ENCODE measurements around the gene NRN1L.

NRN1L gene

GRCh38 chr16:67930678-67931211 lies 46.1 kb downstream of the NRN1L start:
- no peak overlapping the region for H3K27ac ChIP-seq (replicated peaks; ENCODE audit: low read length)

GRCh38 chr16:67931712-67932461 lies 47.2 kb downstream of the NRN1L start, which contains the start of gene CTRL:
Gene CTRL, minus strand, starts transcription at chr16:67931862. Its CDS starts 10 bp downstream, at chr16:67931852.
- no peak within 1 kb of the TSS for H3K18ac ChIP-seq (ENCODE audit: low read length)
- H3K4me2 ChIP-seq (ENCODE audit: insufficient read depth, low read length, poor library complexity, severe bottlenecking) = no peak within 1 kb of the TSS
- peaks cover 15 to 56% of the 10 kb centered on the region in 2 donors for H3K36me3 ChIP-seq (replicated peaks in 1 of 2; ENCODE audit: control insufficient read depth in 2 of 2, insufficient read depth in 2 of 2, low read length in 2 of 2)
- no peak within 1 kb of the TSS for H4K8ac ChIP-seq (ENCODE audit: low read depth, low read length)
- peaks cover 0 to 2% of the 10 kb centered on the region in 2 donors for H3K9me3 ChIP-seq (replicated peaks in 1 of 2; ENCODE audit: control insufficient read depth in 2 of 2, insufficient read depth in 1 of 2, low read depth in 1 of 2, low read length in 2 of 2)
- peak within 1 kb of the TSS in 1 of 2 donors; percentile 61 for H3K4me3 ChIP-seq (ENCODE audit: low read length in 2 of 2)
- no peaks in the 10 kb centered on the region for H3K79me1 ChIP-seq (ENCODE audit: low read depth, low read length)
- H4K91ac ChIP-seq (ENCODE audit: low read depth, low read length, poor library complexity) = no peak within 1 kb of the TSS
- H2BK5ac ChIP-seq (ENCODE audit: low read length) = no peak within 1 kb of the TSS
- peaks cover 6 to 13% of the 10 kb centered on the region in 2 donors for H3K4me1 ChIP-seq (ENCODE audit: control insufficient read depth in 2 of 2, insufficient read depth in 1 of 2, low read depth in 1 of 2, low read length in 2 of 2)
- DNase-seq (ENCODE audit: low spot score) = no peak
- no peak within 1 kb of the TSS for H2BK15ac ChIP-seq (ENCODE audit: low read length)
- peaks cover 0 to 4% (median 0%) of the 10 kb centered on the region in 3 experiments for H3K27me3 ChIP-seq (ENCODE audit: control insufficient read depth in 3 of 3, insufficient read depth in 3 of 3, low read depth in 1 of 3, low read length in 3 of 3)
- no peak within 1 kb of the TSS for H3K9ac ChIP-seq (ENCODE audit: low read depth, low read length, poor library complexity)
- no CpG with 5 or more reads among the region's 15 CpGs for WGBS, 2 donors (ENCODE audit: extremely low coverage in 2 of 2, insufficient read length in 2 of 2, insufficient replicate concordance in 1 of 2)
- H3K14ac ChIP-seq (ENCODE audit: low read length) = no peak within 1 kb of the TSS
- H3K4ac ChIP-seq (ENCODE audit: low read length) = no peak within 1 kb of the TSS
- H3K27ac ChIP-seq (replicated peaks; ENCODE audit: low read length) = no peak within 1 kb of the TSS
- H2AFZ ChIP-seq (ENCODE audit: low read length) = no peak within 1 kb of the TSS
- H2BK12ac ChIP-seq (ENCODE audit: low read length) = no peak within 1 kb of the TSS
- no peak within 1 kb of the TSS for H2BK120ac ChIP-seq (ENCODE audit: low read depth, low read length)
- H2AK5ac ChIP-seq (ENCODE audit: low read depth, low read length) = no peak within 1 kb of the TSS
- H3K23ac ChIP-seq (ENCODE audit: low read depth, low read length, poor library complexity) = peak within 1 kb of the TSS; percentile 52

More at GRCh38 chr16:67930678-67931211, 46.1 kb downstream of the NRN1L start:
- H2BK5ac ChIP-seq (ENCODE audit: low read length) = no peak overlapping the region
- peaks cover 0 to 4% (median 0%) of the 10 kb centered on the region in 3 experiments for H3K27me3 ChIP-seq (ENCODE audit: control insufficient read depth in 3 of 3, insufficient read depth in 3 of 3, low read depth in 1 of 3, low read length in 3 of 3)
- H3K4ac ChIP-seq (ENCODE audit: low read length) = no peak overlapping the region
- WGBS, 2 donors (ENCODE audit: extremely low coverage in 2 of 2, insufficient read length in 2 of 2, insufficient replicate concordance in 1 of 2) = no CpG with 5 or more reads among the region's 17 CpGs
- peaks cover 0 to 2% of the 10 kb centered on the region in 2 donors for H3K9me3 ChIP-seq (replicated peaks in 1 of 2; ENCODE audit: control insufficient read depth in 2 of 2, insufficient read depth in 1 of 2, low read depth in 1 of 2, low read length in 2 of 2)
- peaks cover 15 to 60% of the 10 kb centered on the region in 2 donors for H3K36me3 ChIP-seq (replicated peaks in 1 of 2; ENCODE audit: control insufficient read depth in 2 of 2, insufficient read depth in 2 of 2, low read length in 2 of 2)
- no peak overlapping the region for H2AK5ac ChIP-seq (ENCODE audit: low read depth, low read length)
- H3K4me3 ChIP-seq (ENCODE audit: low read length in 2 of 2) = peak overlapping the region in 1 of 2 donors; percentile 61
- H2BK15ac ChIP-seq (ENCODE audit: low read length) = no peak overlapping the region
- no peak overlapping the region for H2BK120ac ChIP-seq (ENCODE audit: low read depth, low read length)
- no peaks in the 10 kb centered on the region for H3K79me1 ChIP-seq (ENCODE audit: low read depth, low read length)
- H3K23ac ChIP-seq (ENCODE audit: low read depth, low read length, poor library complexity) = peak overlapping the region; percentile 52
- no peak overlapping the region for H4K8ac ChIP-seq (ENCODE audit: low read depth, low read length)
- no peak overlapping the region for H3K18ac ChIP-seq (ENCODE audit: low read length)
- no peak for DNase-seq (ENCODE audit: low spot score)
- no peak overlapping the region for H3K14ac ChIP-seq (ENCODE audit: low read length)
- H3K4me1 ChIP-seq (ENCODE audit: control insufficient read depth in 2 of 2, insufficient read depth in 1 of 2, low read depth in 1 of 2, low read length in 2 of 2) = peaks cover 3 to 10% of the 10 kb centered on the region in 2 donors
- H2BK12ac ChIP-seq (ENCODE audit: low read length) = no peak overlapping the region
- H3K9ac ChIP-seq (ENCODE audit: low read depth, low read length, poor library complexity) = no peak overlapping the region
- H4K91ac ChIP-seq (ENCODE audit: low read depth, low read length, poor library complexity) = no peak overlapping the region
- H2AFZ ChIP-seq (ENCODE audit: low read length) = no peak overlapping the region
- H3K4me2 ChIP-seq (ENCODE audit: insufficient read depth, low read length, poor library complexity, severe bottlenecking) = no peak overlapping the region

GRCh38 chr16:67932462-67932840 lies 47.8 kb downstream of the NRN1L start:
- Histone ChIP-seq H2BK120ac (ENCODE audit: low read depth, low read length) (no peak overlapping the region), H3K27ac (replicated peaks; ENCODE audit: low read length) (no peak overlapping the region), H3K27me3 (ENCODE audit: control insufficient read depth in 3 of 3, insufficient read depth in 3 of 3, low read depth in 1 of 3, low read length in 3 of 3) (peaks cover 0 to 4% (median 0%) of the 10 kb centered on the region in 3 experiments), H3K79me1 (ENCODE audit: low read depth, low read length) (no peaks in the 10 kb centered on the region), H3K14ac (ENCODE audit: low read length) (no peak overlapping the region), H3K9me3 (replicated peaks in 1 of 2; ENCODE audit: control insufficient read depth in 2 of 2, insufficient read depth in 1 of 2, low read depth in 1 of 2, low read length in 2 of 2) (peaks cover 0 to 1% of the 10 kb centered on the region in 2 donors), H3K36me3 (replicated peaks in 1 of 2; ENCODE audit: control insufficient read depth in 2 of 2, insufficient read depth in 2 of 2, low read length in 2 of 2) (peaks cover 12 to 51% of the 10 kb centered on the region in 2 donors), H3K4me2 (ENCODE audit: insufficient read depth, low read length, poor library complexity, severe bottlenecking) (no peak overlapping the region), H3K23ac (ENCODE audit: low read depth, low read length, poor library complexity) (no peak overlapping the region), H2BK15ac (ENCODE audit: low read length) (no peak overlapping the region), H2AK5ac (ENCODE audit: low read depth, low read length) (no peak overlapping the region), H2BK5ac (ENCODE audit: low read length) (no peak overlapping the region), H2AFZ (ENCODE audit: low read length) (no peak overlapping the region), H3K18ac (ENCODE audit: low read length) (no peak overlapping the region), H3K4me1 (ENCODE audit: control insufficient read depth in 2 of 2, insufficient read depth in 1 of 2, low read depth in 1 of 2, low read length in 2 of 2) (peaks cover 11 to 17% of the 10 kb centered on the region in 2 donors), H3K4me3 (ENCODE audit: low read length in 2 of 2) (peak overlapping the region in 1 of 2 donors; percentile 28), H3K9ac (ENCODE audit: low read depth, low read length, poor library complexity) (no peak overlapping the region), H4K91ac (ENCODE audit: low read depth, low read length, poor library complexity) (no peak overlapping the region), H3K4ac (ENCODE audit: low read length) (no peak overlapping the region), H2BK12ac (ENCODE audit: low read length) (no peak overlapping the region), H4K8ac (ENCODE audit: low read depth, low read length) (no peak overlapping the region)
- no peak for DNase-seq (ENCODE audit: low spot score)
- no CpG with 5 or more reads among the region's 4 CpGs for WGBS, 2 donors (ENCODE audit: extremely low coverage in 2 of 2, insufficient read length in 2 of 2, insufficient replicate concordance in 1 of 2)

GRCh38 chr16:67933805-67934204 lies 49.1 kb downstream of the NRN1L start:
- H4K91ac ChIP-seq (ENCODE audit: low read depth, low read length, poor library complexity) = no peak overlapping the region
- H3K23ac ChIP-seq (ENCODE audit: low read depth, low read length, poor library complexity) = no peak overlapping the region
- H2BK12ac ChIP-seq (ENCODE audit: low read length) = no peak overlapping the region
- no peak overlapping the region for H2BK5ac ChIP-seq (ENCODE audit: low read length)
- no peaks in the 10 kb centered on the region for H3K9me3 ChIP-seq (replicated peaks in 1 of 2; ENCODE audit: control insufficient read depth in 2 of 2, insufficient read depth in 1 of 2, low read depth in 1 of 2, low read length in 2 of 2)
- peaks cover 11 to 17% of the 10 kb centered on the region in 2 donors for H3K4me1 ChIP-seq (ENCODE audit: control insufficient read depth in 2 of 2, insufficient read depth in 1 of 2, low read depth in 1 of 2, low read length in 2 of 2)
- no peak overlapping the region for H3K9ac ChIP-seq (ENCODE audit: low read depth, low read length, poor library complexity)
- peaks cover 7 to 37% of the 10 kb centered on the region in 2 donors for H3K36me3 ChIP-seq (replicated peaks in 1 of 2; ENCODE audit: control insufficient read depth in 2 of 2, insufficient read depth in 2 of 2, low read length in 2 of 2)
- H3K27ac ChIP-seq (replicated peaks; ENCODE audit: low read length) = no peak overlapping the region
- peaks cover 0 to 4% (median 0%) of the 10 kb centered on the region in 3 experiments for H3K27me3 ChIP-seq (ENCODE audit: control insufficient read depth in 3 of 3, insufficient read depth in 3 of 3, low read depth in 1 of 3, low read length in 3 of 3)
- no peak overlapping the region for H2BK120ac ChIP-seq (ENCODE audit: low read depth, low read length)
- no peak overlapping the region for H4K8ac ChIP-seq (ENCODE audit: low read depth, low read length)
- no peak overlapping the region for H2BK15ac ChIP-seq (ENCODE audit: low read length)
- no peak overlapping the region for H3K4me2 ChIP-seq (ENCODE audit: insufficient read depth, low read length, poor library complexity, severe bottlenecking)
- H2AK5ac ChIP-seq (ENCODE audit: low read depth, low read length) = no peak overlapping the region
- no CpG with 5 or more reads among the region's 7 CpGs for WGBS, 2 donors (ENCODE audit: extremely low coverage in 2 of 2, insufficient read length in 2 of 2, insufficient replicate concordance in 1 of 2)
- no peak overlapping the region for H2AFZ ChIP-seq (ENCODE audit: low read length)
- no peak for DNase-seq (ENCODE audit: low spot score)
- H3K4ac ChIP-seq (ENCODE audit: low read length) = no peak overlapping the region
- no peak overlapping the region for H3K18ac ChIP-seq (ENCODE audit: low read length)
- no peak overlapping the region for H3K4me3 ChIP-seq (ENCODE audit: low read length in 2 of 2)
- H3K14ac ChIP-seq (ENCODE audit: low read length) = no peak overlapping the region
- H3K79me1 ChIP-seq (ENCODE audit: low read depth, low read length) = no peaks in the 10 kb centered on the region

Measured in neuronal stem cell (in vitro differentiated cells).